ENCODE measurements around the gene DACT2.
"Not testable (repeated sequence)": the region's sequence is repeated elsewhere in the genome, so short reads cannot be mapped to it uniquely, and the experiment has no call there.

Gene DACT2

GRCh38 chr6:168319279-168320111 is at the start of gene DACT2:
Gene DACT2, minus strand, starts transcription at chr6:168319777. Its CDS starts 144 bp downstream, at chr6:168319633.
- peak; percentile 82 for DNase-seq (ENCODE audit: low spot score)

GRCh38 chr6:168368936-168369335 is 49.4 kb upstream of the DACT2 start:
- no peak for DNase-seq (ENCODE audit: low spot score)

DNA sequence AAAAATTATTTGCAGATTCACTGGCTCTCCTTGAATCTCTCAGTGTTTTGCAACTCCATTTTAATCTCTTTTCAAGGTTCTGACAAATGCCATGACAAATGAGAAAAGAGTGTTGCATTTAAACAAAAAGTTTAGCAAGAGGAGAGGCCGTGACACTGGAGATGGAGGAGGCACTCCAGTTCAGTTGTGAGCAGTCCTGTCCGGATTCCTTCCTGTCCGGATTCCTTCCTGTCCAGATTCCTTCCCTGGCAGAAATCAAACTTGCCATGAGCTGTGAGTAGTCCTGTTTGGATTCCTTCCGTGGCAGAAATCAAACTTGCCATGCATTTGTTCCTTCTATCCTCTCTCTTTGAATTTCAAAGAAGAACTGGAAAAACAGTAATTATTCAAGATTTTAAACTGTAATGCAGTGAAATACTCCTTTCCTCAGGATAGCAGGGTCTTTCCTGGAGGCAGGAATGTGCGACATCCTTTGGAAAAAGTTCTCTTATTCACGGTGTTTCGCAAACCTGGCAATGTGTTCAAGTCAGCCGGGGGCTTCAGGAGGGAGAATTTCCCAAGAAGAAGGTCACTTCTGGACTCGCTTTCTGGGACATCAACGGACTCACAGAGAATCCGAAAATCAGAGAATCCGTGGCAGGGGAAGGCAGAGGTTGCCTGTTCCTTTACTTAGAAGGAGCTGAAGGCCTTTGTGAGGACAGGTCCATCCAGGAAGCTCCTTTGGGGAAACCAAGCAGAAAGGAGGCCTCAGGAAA is 48.7 kb upstream of the DACT2 start:
- no peak for DNase-seq (ENCODE audit: low spot score)

DNA sequence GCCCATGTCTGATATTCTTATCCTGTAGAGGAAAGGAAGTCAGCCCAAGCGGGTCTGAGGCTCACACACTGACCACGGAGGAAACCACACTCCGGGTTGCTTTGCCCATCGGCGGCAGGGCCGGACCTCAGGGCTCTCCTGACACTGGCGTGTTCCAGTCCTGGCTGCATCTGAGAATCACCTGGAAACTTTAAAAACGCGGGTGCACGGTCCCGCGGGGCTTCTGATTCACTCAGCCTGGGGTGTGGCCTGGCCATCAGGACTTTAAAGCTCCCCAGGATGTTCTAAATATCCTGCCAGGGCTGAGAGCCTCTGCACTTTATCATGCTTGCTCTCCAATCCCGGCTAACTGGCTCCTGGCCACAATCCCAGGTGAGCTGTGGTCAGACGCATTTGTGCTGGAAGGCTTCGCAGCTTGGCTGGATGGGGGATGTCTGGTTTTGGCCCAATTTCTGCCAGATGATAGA is 47.7 kb upstream of the DACT2 start:
- DNase-seq (ENCODE audit: low spot score) = no peak

- no peak for DNase-seq (ENCODE audit: low spot score)
Measured at GRCh38 chr6:168366473-168366872, 46.9 kb upstream of the DACT2 start.

- no peak for DNase-seq (ENCODE audit: low spot score)
Measured at GRCh38 chr6:168365422-168366165, 46.0 kb upstream of the DACT2 start.

GRCh38 chr6:168364793-168365421 is 45.3 kb upstream of the DACT2 start:
- no peak for DNase-seq (ENCODE audit: low spot score)

- DNase-seq (ENCODE audit: low spot score) = no peak
Measured at GRCh38 chr6:168363811-168364792, 44.5 kb upstream of the DACT2 start.

- no peak for DNase-seq (ENCODE audit: low spot score)
Measured at GRCh38 chr6:168363302-168363701, 43.7 kb upstream of the DACT2 start.

DNA sequence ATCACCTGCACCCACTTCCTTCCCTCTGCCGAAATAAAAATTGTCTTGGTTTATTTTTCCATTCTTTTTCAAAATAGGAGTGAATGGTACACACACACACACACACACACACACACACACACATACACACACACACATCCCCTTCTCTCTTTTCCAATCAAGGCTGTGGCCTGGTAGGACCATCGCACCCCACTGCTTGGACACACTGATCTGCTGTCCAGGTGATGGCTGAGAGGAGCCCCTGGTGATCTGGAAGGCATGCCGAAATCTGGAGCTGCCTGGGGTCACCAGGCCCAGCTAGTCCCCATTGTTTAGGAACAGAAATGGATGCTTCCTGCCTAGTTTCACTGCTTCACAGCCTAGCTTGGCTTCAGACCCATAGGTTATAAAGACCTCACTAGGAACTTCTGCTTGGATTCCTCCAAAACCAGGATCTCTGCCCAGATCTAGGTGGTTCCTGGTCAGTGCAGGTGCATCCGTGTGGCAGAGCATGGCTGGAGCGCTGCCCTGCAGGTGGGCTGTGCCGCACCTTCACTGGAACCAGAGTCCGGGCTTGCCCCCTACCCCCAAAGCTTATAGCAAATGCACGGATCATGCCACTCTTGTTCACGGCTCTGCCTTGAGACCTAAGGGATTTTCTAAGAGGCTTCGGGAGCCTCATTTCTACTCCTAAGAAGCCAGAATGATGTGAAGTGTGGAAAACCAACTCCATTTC is 42.9 kb upstream of the DACT2 start:
- DNase-seq (ENCODE audit: low spot score) = no peak

- no peak for DNase-seq (ENCODE audit: low spot score)
Measured at GRCh38 chr6:168361766-168362165, 42.2 kb upstream of the DACT2 start.

DNA sequence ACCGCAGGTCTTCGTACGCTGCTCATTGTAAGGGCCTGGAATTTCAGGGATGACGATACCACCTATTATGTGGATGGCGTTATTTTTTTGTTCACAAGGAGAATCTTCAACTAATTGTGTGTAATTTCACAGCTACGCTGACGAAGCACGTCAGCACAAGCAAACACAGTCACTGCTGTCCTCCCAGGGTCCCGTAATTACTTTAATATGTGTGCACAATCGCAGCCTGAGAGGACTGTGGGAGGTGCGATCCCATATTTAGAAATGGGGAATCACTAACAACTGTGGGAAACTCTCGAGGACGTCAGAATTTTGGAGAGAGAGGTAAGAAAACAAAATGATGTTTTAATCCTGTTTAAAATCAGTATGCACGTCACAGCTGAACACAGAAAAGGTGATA is 40.2 kb upstream of the DACT2 start:
- DNase-seq (ENCODE audit: low spot score) = no peak

GRCh38 chr6:168358842-168359420 is 39.4 kb upstream of the DACT2 start:
- no peak for DNase-seq (ENCODE audit: low spot score)

DNA sequence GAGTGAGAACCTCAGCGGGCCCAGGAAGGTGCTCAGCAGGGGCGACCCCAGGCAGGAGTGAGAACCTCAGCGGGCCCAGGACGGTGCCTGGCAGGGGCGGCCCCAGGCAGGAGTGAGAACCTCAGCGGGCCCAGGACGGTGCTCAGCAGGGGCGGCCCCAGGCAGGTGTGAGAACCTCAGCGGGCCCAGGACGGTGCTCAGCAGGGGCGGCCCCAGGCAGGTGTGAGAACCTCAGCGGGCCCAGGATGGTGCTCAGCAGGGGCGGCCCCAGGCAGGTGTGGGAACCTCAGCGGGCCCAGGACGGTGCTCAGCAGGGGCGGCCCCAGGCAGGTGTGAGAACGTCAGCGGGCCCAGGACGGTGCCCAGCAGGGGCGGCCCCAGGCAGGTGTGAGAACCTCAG is 37.3 kb upstream of the DACT2 start:
- not testable (repeated sequence) for DNase-seq (ENCODE audit: low spot score)

- peak; percentile 97 for DNase-seq (ENCODE audit: low spot score)
Measured at GRCh38 chr6:168355716-168356522, 36.3 kb upstream of the DACT2 start.

- no peak for DNase-seq (ENCODE audit: low spot score)
Measured at GRCh38 chr6:168354338-168354737, 34.8 kb upstream of the DACT2 start.

GRCh38 chr6:168353041-168353440 is 33.5 kb upstream of the DACT2 start:
- DNase-seq (ENCODE audit: low spot score) = no peak

- DNase-seq (ENCODE audit: low spot score) = no peak
Measured at GRCh38 chr6:168352096-168352495, 32.5 kb upstream of the DACT2 start.

GRCh38 chr6:168349718-168350210 is 30.2 kb upstream of the DACT2 start:
- no peak for DNase-seq (ENCODE audit: low spot score)
